GM12801 (cell line): Measurements from ENCODE around the gene FTO.

Experiments
- CTCF ChIP-seq: IDR thresholded peaks from one replicate; pipeline ENCODE4 v1.5.1; 2011; ENCODE audit warnings: control low read depth; ENCODE audit not compliant: insufficient read length; ENCODE audit errors: extremely low read depth

The FTO gene

GRCh38 chr16:53870831-53871230 is 166.9 kb downstream of the FTO start:
- TF ChIP-seq CTCF = no peak

GRCh38 chr16:53872248-53873221 is 168.6 kb downstream of the FTO start:
- TF ChIP-seq CTCF = no peak

- TF ChIP-seq CTCF = no peak
These were observed 172.9 kb downstream of the FTO start for GRCh38 chr16:53876811-53877210.

GRCh38 chr16:53878216-53878615 is 174.3 kb downstream of the FTO start:
- TF ChIP-seq CTCF = no peak

DNA sequence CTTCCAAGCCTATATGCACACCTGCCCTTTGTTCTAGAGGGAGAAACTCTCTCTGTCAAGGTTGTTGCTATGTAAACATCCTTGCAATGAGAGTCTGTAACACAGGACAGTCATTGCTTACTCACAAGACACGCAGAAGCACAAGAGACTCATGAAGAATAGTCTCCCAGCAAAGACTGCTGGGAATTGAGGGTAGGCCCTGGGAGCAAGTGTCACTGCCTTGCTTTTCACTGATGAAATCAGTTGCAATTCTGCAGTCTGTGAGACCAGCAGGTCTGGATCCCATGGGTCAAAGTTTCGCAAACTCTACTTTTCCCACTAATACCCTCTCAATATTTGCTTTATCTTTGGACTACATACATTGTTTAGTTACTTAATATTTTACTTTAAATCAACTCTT is 177.4 kb downstream of the FTO start:
- no peak for TF ChIP-seq CTCF

DNA sequence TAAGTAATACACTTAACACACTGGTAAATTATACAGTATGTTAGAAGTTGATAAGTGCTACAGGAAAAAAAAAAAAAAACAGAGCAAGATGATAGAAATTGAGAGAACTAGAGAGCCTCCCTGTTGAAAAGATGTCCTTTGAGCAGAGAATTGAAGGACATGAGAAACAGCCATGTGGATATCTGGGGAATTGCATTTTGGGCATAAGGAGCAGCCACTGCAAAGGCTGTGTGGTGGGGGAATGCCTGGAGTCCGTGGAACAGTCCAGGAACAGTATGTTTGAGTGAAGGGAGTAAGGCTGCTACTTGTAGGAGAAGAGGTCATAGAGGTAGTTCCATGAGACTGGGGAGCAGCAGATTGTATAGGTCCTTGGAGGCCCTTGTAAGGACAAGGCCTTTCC is 178.4 kb downstream of the FTO start:
- no peak for TF ChIP-seq CTCF

DNA sequence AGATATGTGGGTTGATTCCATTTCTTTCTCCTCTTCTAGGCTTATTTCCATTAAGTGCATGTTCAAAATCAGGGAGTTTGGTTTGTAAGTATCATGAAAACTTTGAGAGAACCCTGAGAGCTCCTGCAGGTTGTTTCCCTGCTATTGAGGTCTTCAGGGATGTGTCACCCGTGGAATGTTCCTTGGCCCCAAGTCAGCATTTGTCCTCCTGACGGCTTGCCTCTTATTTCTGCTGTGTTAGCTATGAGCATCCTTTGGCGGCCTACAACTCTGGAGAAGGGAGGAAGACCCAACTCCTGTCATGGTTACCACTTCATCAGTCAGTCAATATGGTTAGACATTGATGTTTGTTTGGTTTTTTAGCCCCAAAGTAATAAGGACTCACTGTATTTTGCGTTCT is 180.8 kb downstream of the FTO start:
- no peak for TF ChIP-seq CTCF
